Activated naive CD4-positive, alpha-beta T cell treated with anti-CD3 and anti-CD28 coated beads, Interleukin-2, amount 50 U/mL, for 24 hours (primary cell): ENCODE measurements around the gene SLC22A16.
"Not testable (repeated sequence)": the region's sequence is repeated elsewhere in the genome, so short reads cannot be mapped to it uniquely, and the experiment has no call there.

ENCODE experiments used
- H3K27ac Mint-ChIP-seq: one replicate; pipeline ENCODE4 v1.8.0; 2021; ENCODE audit warnings: mild to moderate bottlenecking, mixed read lengths
- H3K27me3 Mint-ChIP-seq: one replicate; pipeline ENCODE4 v1.8.0; 2021; ENCODE audit warnings: mixed read lengths
- H3K36me3 Mint-ChIP-seq: one replicate; pipeline ENCODE4 v1.8.0; 2021; ENCODE audit warnings: mixed read lengths
- H3K4me1 Mint-ChIP-seq: one replicate; pipeline ENCODE4 v1.8.0; 2021; ENCODE audit warnings: mixed read lengths
- H3K4me3 Mint-ChIP-seq: one replicate; pipeline ENCODE4 v1.8.0; 2021; ENCODE audit warnings: mild to moderate bottlenecking, mixed read lengths
- H3K9me3 Mint-ChIP-seq: one replicate; pipeline ENCODE4 v1.8.0; 2021; ENCODE audit warnings: mixed read lengths

SLC22A16 gene

GRCh38 chr6:110504891-110505290 is 28.5 kb upstream of the SLC22A16 start:
- not testable (repeated sequence) for H3K9me3 Mint-ChIP-seq, H3K36me3 Mint-ChIP-seq, H3K27me3 Mint-ChIP-seq, H3K27ac Mint-ChIP-seq, H3K4me1 Mint-ChIP-seq, H3K4me3 Mint-ChIP-seq

DNA sequence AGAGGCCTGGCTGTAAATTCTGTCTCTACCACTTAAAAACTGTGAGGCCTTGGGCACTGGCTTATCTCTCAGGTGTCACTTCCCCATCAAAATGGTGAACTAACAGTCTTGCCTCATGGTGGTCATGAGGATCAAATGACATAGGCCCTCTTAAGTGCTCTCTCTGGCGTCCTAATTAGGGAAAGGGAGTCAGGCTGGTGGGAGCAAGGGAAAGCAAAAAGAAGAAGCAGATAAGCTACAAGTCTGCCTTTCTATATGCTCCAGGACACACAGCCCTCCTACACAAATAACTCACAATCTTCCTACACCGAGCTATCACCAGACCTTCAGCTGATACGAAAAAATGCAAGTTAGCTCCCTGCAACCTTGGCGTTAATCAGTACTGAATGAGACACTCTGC is 19.5 kb upstream of the SLC22A16 start:
- Mint-ChIP-seq H3K27me3 (peaks cover 16% of the 10 kb centered on the region), H3K27ac (no peak overlapping the region), H3K4me3 (no peak overlapping the region), H3K9me3 (no peaks in the 10 kb centered on the region), H3K36me3 (no peaks in the 10 kb centered on the region), H3K4me1 (no peaks in the 10 kb centered on the region)

GRCh38 chr6:110493253-110493800 is 16.9 kb upstream of the SLC22A16 start:
- no peak overlapping the region for H3K27ac Mint-ChIP-seq
- H3K4me3 Mint-ChIP-seq: no peak overlapping the region
- H3K4me1 Mint-ChIP-seq: no peaks in the 10 kb centered on the region
- no peaks in the 10 kb centered on the region for H3K9me3 Mint-ChIP-seq
- H3K27me3 Mint-ChIP-seq: peaks cover 12% of the 10 kb centered on the region
- no peaks in the 10 kb centered on the region for H3K36me3 Mint-ChIP-seq

GRCh38 chr6:110492584-110492983 is 16.2 kb upstream of the SLC22A16 start:
- Mint-ChIP-seq H3K4me1 (no peaks in the 10 kb centered on the region), H3K4me3 (no peak overlapping the region), H3K27ac (no peak overlapping the region), H3K9me3 (no peaks in the 10 kb centered on the region), H3K27me3 (peaks cover 12% of the 10 kb centered on the region), H3K36me3 (no peaks in the 10 kb centered on the region)

GRCh38 chr6:110491644-110492317 is 15.4 kb upstream of the SLC22A16 start:
- Mint-ChIP-seq H3K4me3 (no peak overlapping the region), H3K27me3 (peaks cover 12% of the 10 kb centered on the region), H3K4me1 (no peaks in the 10 kb centered on the region), H3K9me3 (no peaks in the 10 kb centered on the region), H3K36me3 (no peaks in the 10 kb centered on the region), H3K27ac (no peak overlapping the region)

DNA sequence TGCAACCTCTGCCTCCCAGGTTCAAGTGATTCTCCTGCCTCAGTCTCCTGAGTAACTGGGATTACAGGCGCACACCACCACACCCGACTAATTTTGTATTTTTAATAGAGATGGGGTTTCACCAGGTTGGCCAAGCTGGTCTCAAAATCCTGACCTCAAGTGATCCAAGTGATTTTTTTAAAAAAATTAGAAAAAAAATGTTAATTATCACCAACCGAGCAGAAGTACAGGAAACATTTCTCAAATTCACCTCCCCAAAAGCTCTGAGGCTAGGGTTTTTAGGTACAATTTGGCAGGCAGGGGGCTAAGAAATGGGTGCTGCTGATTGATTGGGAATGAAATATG is 14.9 kb upstream of the SLC22A16 start:
- H3K27ac Mint-ChIP-seq: no peak overlapping the region
- no peaks in the 10 kb centered on the region for H3K36me3 Mint-ChIP-seq
- H3K27me3 Mint-ChIP-seq: peaks cover 12% of the 10 kb centered on the region
- H3K4me1 Mint-ChIP-seq: no peaks in the 10 kb centered on the region
- no peak overlapping the region for H3K4me3 Mint-ChIP-seq
- H3K9me3 Mint-ChIP-seq: no peaks in the 10 kb centered on the region

DNA sequence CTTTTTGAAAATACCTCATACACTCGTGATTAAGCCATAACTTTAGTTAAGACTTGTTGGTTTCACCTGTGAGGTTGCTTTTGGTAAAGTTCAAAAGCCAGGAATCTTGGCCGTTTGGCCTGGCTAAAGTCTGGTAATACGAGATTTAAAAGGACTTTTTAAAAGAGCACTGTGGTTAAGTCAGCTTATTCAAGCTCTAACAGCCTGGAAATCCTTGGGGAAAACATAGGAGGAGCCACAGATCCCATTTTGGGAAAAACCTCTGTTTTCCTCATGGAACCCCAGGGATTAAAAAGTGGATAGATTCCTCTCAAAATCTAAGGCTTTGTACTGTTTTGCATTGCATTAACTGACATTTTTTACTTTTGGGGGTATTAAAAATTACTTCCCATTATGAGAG is 13.7 kb upstream of the SLC22A16 start:
- no peaks in the 10 kb centered on the region for H3K4me1 Mint-ChIP-seq
- no peaks in the 10 kb centered on the region for H3K36me3 Mint-ChIP-seq
- no peak overlapping the region for H3K27ac Mint-ChIP-seq
- no peak overlapping the region for H3K4me3 Mint-ChIP-seq
- H3K9me3 Mint-ChIP-seq: no peaks in the 10 kb centered on the region
- H3K27me3 Mint-ChIP-seq: peaks cover 14% of the 10 kb centered on the region

- peaks cover 15% of the 10 kb centered on the region for H3K27me3 Mint-ChIP-seq
- no peak overlapping the region for H3K4me3 Mint-ChIP-seq
- H3K9me3 Mint-ChIP-seq: no peaks in the 10 kb centered on the region
- no peak overlapping the region for H3K27ac Mint-ChIP-seq
- H3K4me1 Mint-ChIP-seq: no peaks in the 10 kb centered on the region
- no peaks in the 10 kb centered on the region for H3K36me3 Mint-ChIP-seq
Observed at GRCh38 chr6:110488606-110489190, 12.3 kb upstream of the SLC22A16 start.

DNA sequence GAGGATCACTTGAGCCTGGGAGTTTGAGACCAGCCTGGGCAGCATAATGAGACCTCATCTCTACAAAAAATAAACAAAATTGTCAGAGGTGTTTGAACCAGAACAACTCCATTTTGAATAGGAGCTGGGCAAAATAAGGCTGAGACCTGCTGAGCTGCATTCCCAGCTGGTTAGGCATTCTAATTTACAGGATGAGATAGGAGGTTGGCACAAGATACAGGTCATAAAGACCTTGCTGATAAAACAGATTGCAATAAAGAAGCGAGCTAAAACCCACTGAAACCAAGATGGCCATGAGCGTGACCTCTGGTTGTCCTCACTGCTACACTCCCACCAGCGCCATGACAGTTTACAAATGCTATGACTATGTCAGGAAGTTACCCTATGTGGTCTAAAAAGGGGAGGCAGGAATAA is 11.6 kb upstream of the SLC22A16 start:
- H3K27ac Mint-ChIP-seq, H3K4me1 Mint-ChIP-seq, H3K4me3 Mint-ChIP-seq, H3K9me3 Mint-ChIP-seq, H3K36me3 Mint-ChIP-seq: not testable (repeated sequence)
- peaks cover 15% of the 10 kb centered on the region for H3K27me3 Mint-ChIP-seq

GRCh38 chr6:110486756-110487155 is 10.3 kb upstream of the SLC22A16 start:
- H3K27ac Mint-ChIP-seq: no peak overlapping the region
- no peaks in the 10 kb centered on the region for H3K36me3 Mint-ChIP-seq
- H3K4me1 Mint-ChIP-seq: no peaks in the 10 kb centered on the region
- H3K9me3 Mint-ChIP-seq: no peaks in the 10 kb centered on the region
- peaks cover 9% of the 10 kb centered on the region for H3K27me3 Mint-ChIP-seq
- H3K4me3 Mint-ChIP-seq: no peak overlapping the region

DNA sequence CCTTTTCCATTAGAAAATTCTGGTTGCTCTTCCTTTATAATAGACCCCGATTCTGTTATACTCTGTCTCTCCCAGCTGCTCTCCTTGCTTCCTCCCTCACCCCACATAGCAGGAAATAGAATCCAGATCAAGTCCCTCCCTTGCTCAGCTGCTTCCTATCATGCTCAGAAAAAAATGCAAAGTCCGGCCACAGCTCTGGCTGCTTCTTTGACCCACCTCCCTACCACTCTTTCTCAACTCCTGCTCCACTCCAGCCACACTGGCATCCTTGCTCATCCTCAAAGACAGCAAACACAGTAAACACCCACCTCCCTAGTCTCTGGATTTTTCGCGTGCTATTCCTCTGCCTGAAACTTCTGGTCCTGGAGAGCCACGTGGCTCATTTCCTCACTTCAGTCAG is 9.1 kb upstream of the SLC22A16 start:
- no peaks in the 10 kb centered on the region for H3K9me3 Mint-ChIP-seq
- no peak overlapping the region for H3K27ac Mint-ChIP-seq
- no peaks in the 10 kb centered on the region for H3K36me3 Mint-ChIP-seq
- no peak overlapping the region for H3K4me3 Mint-ChIP-seq
- H3K27me3 Mint-ChIP-seq: peaks cover 7% of the 10 kb centered on the region
- H3K4me1 Mint-ChIP-seq: no peaks in the 10 kb centered on the region

DNA sequence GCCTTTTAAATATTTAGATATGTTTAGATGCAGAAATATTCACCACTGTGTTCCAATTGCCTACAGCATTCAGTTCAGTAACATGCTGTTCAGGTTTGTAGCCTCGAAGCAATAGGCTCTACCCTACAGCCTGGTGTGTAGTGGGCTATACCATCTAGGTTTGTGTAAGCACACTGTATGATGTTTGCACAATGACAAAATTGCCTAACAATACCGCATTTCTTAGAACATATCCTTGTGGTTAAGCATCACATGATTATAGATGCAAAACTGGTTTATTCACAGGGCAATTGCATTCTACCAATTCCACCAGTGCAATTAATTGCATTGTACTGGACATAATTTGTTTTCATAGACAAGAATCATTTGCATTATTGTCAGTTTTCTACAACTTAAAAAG is 7.9 kb upstream of the SLC22A16 start:
- Mint-ChIP-seq H3K4me3 (no peak overlapping the region), H3K27ac (no peak overlapping the region), H3K9me3 (no peaks in the 10 kb centered on the region), H3K36me3 (no peaks in the 10 kb centered on the region), H3K27me3 (peaks cover 7% of the 10 kb centered on the region), H3K4me1 (no peaks in the 10 kb centered on the region)

DNA sequence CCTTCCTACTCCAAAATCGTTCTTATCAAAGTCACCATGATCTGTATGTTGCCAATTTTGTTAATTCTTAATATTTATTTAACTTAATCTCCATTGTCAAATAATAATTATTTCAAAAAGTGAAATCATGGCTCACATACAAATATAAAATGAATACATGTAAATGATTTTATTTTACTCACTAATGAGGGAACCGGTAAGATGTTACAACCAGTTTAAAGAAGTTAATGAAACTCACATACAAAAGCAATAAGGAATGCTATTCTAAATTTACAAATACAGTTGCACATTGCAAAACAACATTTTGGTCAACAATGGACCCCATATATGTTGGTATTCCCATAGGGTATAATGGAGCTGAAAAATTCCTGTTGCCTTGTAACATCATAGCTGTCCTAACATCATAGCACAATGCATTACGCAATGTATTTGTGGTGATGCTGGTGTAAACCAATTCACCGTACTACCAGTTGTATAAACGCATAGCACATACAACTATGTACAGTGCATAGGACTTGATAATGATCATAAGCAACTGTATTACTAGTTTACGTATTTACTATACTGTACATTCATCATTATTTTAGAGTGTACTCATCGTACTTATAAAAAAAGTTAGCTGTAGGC is 6.5 kb upstream of the SLC22A16 start:
- no peaks in the 10 kb centered on the region for H3K4me1 Mint-ChIP-seq
- H3K4me3 Mint-ChIP-seq: no peak overlapping the region
- no peaks in the 10 kb centered on the region for H3K36me3 Mint-ChIP-seq
- H3K9me3 Mint-ChIP-seq: no peaks in the 10 kb centered on the region
- H3K27ac Mint-ChIP-seq: no peak overlapping the region
- peaks cover 13% of the 10 kb centered on the region for H3K27me3 Mint-ChIP-seq

GRCh38 chr6:110481081-110481480 is 4.7 kb upstream of the SLC22A16 start:
- no peak overlapping the region for H3K4me3 Mint-ChIP-seq

DNA sequence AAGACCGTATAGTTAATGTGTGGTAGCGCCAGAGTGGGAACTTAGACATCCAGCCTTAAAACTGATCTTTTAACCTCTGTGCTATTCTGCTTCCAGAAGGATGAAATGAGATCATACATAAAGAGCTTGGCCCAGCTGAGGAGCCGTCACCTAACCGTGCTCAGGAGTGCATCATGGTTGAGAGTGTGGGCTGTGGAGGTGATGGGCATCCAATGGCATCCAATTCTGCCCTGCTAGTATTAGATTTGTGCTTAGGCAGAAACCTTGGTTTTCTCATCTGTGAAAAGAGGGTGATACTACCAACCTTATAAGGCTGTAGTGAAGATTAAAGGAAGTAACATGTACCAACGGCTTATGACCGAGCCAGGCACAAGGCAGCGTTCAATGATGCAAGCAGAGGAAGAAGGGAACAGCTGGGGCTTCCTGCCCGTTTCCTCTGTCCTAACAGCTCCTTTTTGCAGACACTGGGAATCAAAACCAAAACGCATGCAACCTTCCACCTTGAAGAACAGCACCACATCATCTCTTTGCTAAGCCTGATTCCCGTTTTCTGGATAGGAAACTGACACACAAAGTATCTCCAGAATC is 1.3 kb downstream of the SLC22A16 start:
- Mint-ChIP-seq H3K27ac (no peak overlapping the region), H3K9me3 (no peaks in the 10 kb centered on the region), H3K4me1 (peaks cover 13% of the 10 kb centered on the region), H3K27me3 (peaks cover 33% of the 10 kb centered on the region), H3K4me3 (peak overlapping the region; percentile 45), H3K36me3 (no peaks in the 10 kb centered on the region)

More at GRCh38 chr6:110481081-110481480, 4.7 kb upstream of the SLC22A16 start:
- Mint-ChIP-seq H3K4me1 (no peaks in the 10 kb centered on the region), H3K9me3 (no peaks in the 10 kb centered on the region), H3K36me3 (no peaks in the 10 kb centered on the region), H3K27me3 (peaks cover 11% of the 10 kb centered on the region), H3K27ac (no peak overlapping the region)

- H3K9me3 Mint-ChIP-seq: no peaks in the 10 kb centered on the region
- peaks cover 13% of the 10 kb centered on the region for H3K4me1 Mint-ChIP-seq
- no peak overlapping the region for H3K27ac Mint-ChIP-seq
- H3K4me3 Mint-ChIP-seq: no peak overlapping the region
- no peaks in the 10 kb centered on the region for H3K36me3 Mint-ChIP-seq
- H3K27me3 Mint-ChIP-seq: peaks cover 33% of the 10 kb centered on the region
Observed at GRCh38 chr6:110474500-110474899, 1.9 kb downstream of the SLC22A16 start.
